Vagina (tissue), 2 donors: ENCODE data around the gene CLEC7A.

Source experiments
- POLR2A ChIP-seq, 2 donors: fragments of 450-650 bp; IDR thresholded peaks; one replicate each; pipeline ENCODE4 v1.6.1; 2017; ENCODE audit warnings: antibody characterized with exemption in 2 of 2, mild to moderate bottlenecking in 2 of 2, moderate library complexity in 2 of 2
- TF ChIP-seq, protein P1 (sequence below), 3 experiments: fragments of 450-650 bp in 2 of 3; fragments of 200-600 bp in 1 of 3; sonication (generic) in 1 of 3; IDR thresholded peaks; one replicate each; pipeline ENCODE4 v1.5.1; 2017 to 2019; ENCODE audit warnings: antibody characterized with exemption in 3 of 3, mild to moderate bottlenecking in 2 of 3, moderate library complexity in 2 of 3

DNA sequence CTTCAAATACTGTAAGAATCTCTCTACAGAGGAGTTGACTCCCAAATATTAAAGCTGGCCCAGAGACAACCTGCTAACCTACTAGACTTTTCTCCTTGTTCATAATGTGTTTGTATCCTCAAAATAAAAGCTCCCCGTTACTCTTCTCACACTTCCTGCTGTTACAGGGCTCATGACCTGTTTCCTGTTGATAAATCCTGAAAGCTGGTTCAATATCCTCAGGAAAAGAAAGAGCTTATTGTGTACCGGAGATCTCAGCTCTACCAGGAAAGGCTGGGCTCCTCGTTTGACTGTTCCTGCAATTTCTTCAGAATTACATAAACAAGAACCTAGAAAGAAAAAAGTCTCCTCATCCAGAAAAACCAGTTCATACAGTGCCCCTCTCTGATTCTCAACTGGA, 62.1 kb downstream of the CLEC7A start:
- TF ChIP-seq, protein P1, sequence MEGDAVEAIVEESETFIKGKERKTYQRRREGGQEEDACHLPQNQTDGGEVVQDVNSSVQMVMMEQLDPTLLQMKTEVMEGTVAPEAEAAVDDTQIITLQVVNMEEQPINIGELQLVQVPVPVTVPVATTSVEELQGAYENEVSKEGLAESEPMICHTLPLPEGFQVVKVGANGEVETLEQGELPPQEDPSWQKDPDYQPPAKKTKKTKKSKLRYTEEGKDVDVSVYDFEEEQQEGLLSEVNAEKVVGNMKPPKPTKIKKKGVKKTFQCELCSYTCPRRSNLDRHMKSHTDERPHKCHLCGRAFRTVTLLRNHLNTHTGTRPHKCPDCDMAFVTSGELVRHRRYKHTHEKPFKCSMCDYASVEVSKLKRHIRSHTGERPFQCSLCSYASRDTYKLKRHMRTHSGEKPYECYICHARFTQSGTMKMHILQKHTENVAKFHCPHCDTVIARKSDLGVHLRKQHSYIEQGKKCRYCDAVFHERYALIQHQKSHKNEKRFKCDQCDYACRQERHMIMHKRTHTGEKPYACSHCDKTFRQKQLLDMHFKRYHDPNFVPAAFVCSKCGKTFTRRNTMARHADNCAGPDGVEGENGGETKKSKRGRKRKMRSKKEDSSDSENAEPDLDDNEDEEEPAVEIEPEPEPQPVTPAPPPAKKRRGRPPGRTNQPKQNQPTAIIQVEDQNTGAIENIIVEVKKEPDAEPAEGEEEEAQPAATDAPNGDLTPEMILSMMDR (IDR thresholded peaks at IDR 0.05): no peak
- no peak for TF ChIP-seq POLR2A (IDR thresholded peaks at IDR 0.05)
